Neural cell (in vitro differentiated cells): ENCODE data around the gene INSIG2. TPM values are rescaled to one million over a fixed set of nuclear protein-coding genes. Genes with fewer than 3 reads are reported as not detected.

Source experiments
- H2AFZ ChIP-seq: fragments of 200-600, 300-800 bp; sonication (generic), shearing (Covaris generic); 2 replicates; pipeline ENCODE4 v1.6.0; 2014; ENCODE audit warnings: low read depth, mild to moderate bottlenecking, antibody characterized with exemption, low read length, moderate library complexity
- H3F3A ChIP-seq: fragments of 200-600 bp; shearing (Covaris generic); 2 replicates; pipeline ENCODE4 v1.6.1; 2016; ENCODE audit warnings: mild to moderate bottlenecking, moderate library complexity, mixed read lengths, antibody characterized with exemption, low read length; ENCODE audit not compliant: insufficient read depth, poor library complexity, severe bottlenecking
- H3K27ac ChIP-seq: fragments of 200-600, 300-800 bp; sonication (generic), shearing (Covaris generic); 2 replicates; pipeline ENCODE4 v1.5.1; 2014; ENCODE audit warnings: mild to moderate bottlenecking, low read length, moderate library complexity
- H3K27me3 ChIP-seq: fragments of 300-800, 200-600 bp; sonication (generic), shearing (Covaris generic); 2 replicates; pipeline ENCODE4 v1.6.0; 2014; ENCODE audit warnings: mild to moderate bottlenecking, low read depth, low read length, moderate library complexity; ENCODE audit not compliant: insufficient read depth
- H3K36me3 ChIP-seq: fragments of 300-800, 200-600 bp; sonication (generic), shearing (Covaris generic); 2 replicates; pipeline ENCODE4 v1.5.1; 2014; ENCODE audit warnings: mild to moderate bottlenecking, antibody characterized with exemption, low read length, moderate library complexity; ENCODE audit not compliant: insufficient read depth
- H3K4me2 ChIP-seq: fragments of 300-800, 200-600 bp; sonication (generic), shearing (Covaris generic); 2 replicates; pipeline ENCODE4 v1.6.0; 2014; ENCODE audit warnings: mild to moderate bottlenecking, low read length
- H3K4me3 ChIP-seq: fragments of 300-800, 200-600 bp; sonication (generic), shearing (Covaris generic); 2 replicates; pipeline ENCODE4 v1.5.1; 2014; ENCODE audit warnings: mild to moderate bottlenecking, low read length, moderate library complexity
- H3K79me2 ChIP-seq: fragments of 200-600 bp; shearing (Covaris generic); replicated peaks from 2 replicates; pipeline ENCODE4 v1.6.0; 2014; ENCODE audit warnings: mild to moderate bottlenecking, low read length, moderate library complexity; ENCODE audit not compliant: insufficient read depth
- H3K9ac ChIP-seq: fragments of 300-800, 200-600 bp; sonication (generic), shearing (Covaris generic); 2 replicates; pipeline ENCODE4 v1.6.1; 2016; ENCODE audit warnings: mild to moderate bottlenecking, low read length, mixed read lengths
- H3K9me2 ChIP-seq: fragments of 200-600 bp; shearing (Covaris generic); 2 replicates; pipeline ENCODE4 v1.6.1; 2016; ENCODE audit warnings: mild to moderate bottlenecking, low read length, mixed read lengths; ENCODE audit not compliant: insufficient read depth
- H3K9me3 ChIP-seq: fragments of 200-600, 300-800 bp; sonication (generic), shearing (Covaris generic); 2 replicates; pipeline ENCODE4 v1.6.1; 2016; ENCODE audit warnings: mild to moderate bottlenecking, mixed run types, low read length, moderate library complexity, mixed read lengths
- H4K20me1 ChIP-seq: fragments of 200-600 bp; shearing (Covaris generic); 2 replicates; pipeline ENCODE4 v1.6.1; 2016; ENCODE audit warnings: mild to moderate bottlenecking, mixed run types; ENCODE audit not compliant: insufficient read depth
- EP300 ChIP-seq: fragments of 450-650 bp; conservative IDR thresholded peaks from 2 replicates; pipeline ENCODE4 v1.6.1; 2014; ENCODE audit warnings: antibody characterized with exemption, mild to moderate bottlenecking, moderate library complexity; ENCODE audit not compliant: poor library complexity, severe bottlenecking
- EZH2 ChIP-seq: fragments of 200-600, 300-800 bp; shearing (Covaris generic), sonication (generic); IDR thresholded peaks from 2 replicates; pipeline ENCODE4 v1.6.1; 2014; ENCODE audit warnings: antibody characterized with exemption, low read length, borderline replicate concordance, mild to moderate bottlenecking; ENCODE audit not compliant: insufficient read depth, poor library complexity, severe bottlenecking
- MXI1 ChIP-seq: fragments of 450-650 bp; conservative IDR thresholded peaks from 2 replicates; pipeline ENCODE4 v1.6.1; 2014; ENCODE audit warnings: antibody characterized with exemption, mild to moderate bottlenecking; ENCODE audit not compliant: poor library complexity, severe bottlenecking
- POLR2AphosphoS5 ChIP-seq: IDR thresholded peaks from 2 replicates; pipeline ENCODE4 v1.6.1; 2012
- RAD21 ChIP-seq: fragments of 450-650 bp; conservative IDR thresholded peaks from 2 replicates; pipeline ENCODE4 v1.6.1; 2014; ENCODE audit warnings: antibody characterized with exemption, mild to moderate bottlenecking, moderate library complexity
- SMC3 ChIP-seq: fragments of 450-650 bp; conservative IDR thresholded peaks from 2 replicates; pipeline ENCODE4 v1.6.1; 2014; ENCODE audit warnings: antibody characterized with exemption, mild to moderate bottlenecking, moderate library complexity; ENCODE audit not compliant: poor library complexity
- TAF1 ChIP-seq: IDR thresholded peaks from 2 replicates; pipeline ENCODE4 v1.6.1; 2012; ENCODE audit warnings: low read depth
- polyA plus RNA-seq: library from polyadenylated mRNA; depleted of rRNA; stranded (reverse); fragments of >200 nt; gene quantifications from 2 replicates; pipeline ENCODE4 v1.2.3, GENCODE V29; 2014
- TF ChIP-seq, protein P1 (sequence below): fragments of 450-650 bp; IDR thresholded peaks from 2 replicates; pipeline ENCODE4 v1.5.1; 2014; ENCODE audit warnings: antibody characterized with exemption, mild to moderate bottlenecking, moderate library complexity; ENCODE audit not compliant: poor library complexity, severe bottlenecking
- TF ChIP-seq, protein P2 (sequence below): IDR thresholded peaks from 2 replicates; pipeline ENCODE4 v1.6.1; 2012; ENCODE audit warnings: borderline replicate concordance

INSIG2 gene
- polyA plus RNA-seq, 1 donor from 2014 or later = 30.3 TPM

DNA sequence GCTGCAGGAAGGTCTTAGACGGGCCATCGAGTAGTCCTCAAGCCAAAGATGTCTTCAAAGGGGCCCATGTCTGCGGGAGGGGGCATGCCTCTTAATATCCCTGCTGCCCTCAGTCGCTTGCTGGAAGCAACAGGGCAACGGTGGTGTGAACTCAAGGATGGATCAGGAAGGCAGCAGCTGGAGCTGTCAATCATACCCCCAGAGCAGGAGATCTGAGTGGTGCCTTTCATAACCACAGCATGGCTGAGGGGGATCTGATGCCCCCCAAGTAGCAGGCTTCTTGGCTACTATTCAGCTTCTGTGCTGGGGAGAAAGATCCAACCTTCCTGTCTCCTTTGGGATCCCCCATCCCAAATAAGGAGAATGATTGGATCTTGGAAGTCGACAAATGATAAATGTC is 46.4 kb downstream of the INSIG2 start:
- TF ChIP-seq, protein P1, sequence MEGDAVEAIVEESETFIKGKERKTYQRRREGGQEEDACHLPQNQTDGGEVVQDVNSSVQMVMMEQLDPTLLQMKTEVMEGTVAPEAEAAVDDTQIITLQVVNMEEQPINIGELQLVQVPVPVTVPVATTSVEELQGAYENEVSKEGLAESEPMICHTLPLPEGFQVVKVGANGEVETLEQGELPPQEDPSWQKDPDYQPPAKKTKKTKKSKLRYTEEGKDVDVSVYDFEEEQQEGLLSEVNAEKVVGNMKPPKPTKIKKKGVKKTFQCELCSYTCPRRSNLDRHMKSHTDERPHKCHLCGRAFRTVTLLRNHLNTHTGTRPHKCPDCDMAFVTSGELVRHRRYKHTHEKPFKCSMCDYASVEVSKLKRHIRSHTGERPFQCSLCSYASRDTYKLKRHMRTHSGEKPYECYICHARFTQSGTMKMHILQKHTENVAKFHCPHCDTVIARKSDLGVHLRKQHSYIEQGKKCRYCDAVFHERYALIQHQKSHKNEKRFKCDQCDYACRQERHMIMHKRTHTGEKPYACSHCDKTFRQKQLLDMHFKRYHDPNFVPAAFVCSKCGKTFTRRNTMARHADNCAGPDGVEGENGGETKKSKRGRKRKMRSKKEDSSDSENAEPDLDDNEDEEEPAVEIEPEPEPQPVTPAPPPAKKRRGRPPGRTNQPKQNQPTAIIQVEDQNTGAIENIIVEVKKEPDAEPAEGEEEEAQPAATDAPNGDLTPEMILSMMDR = no peak
- Histone ChIP-seq H3K9ac (no peak overlapping the region), H2AFZ (no peak overlapping the region), H3K79me2 (no peaks in the 10 kb centered on the region), H3K4me2 (no peak overlapping the region), H4K20me1 (no peaks in the 10 kb centered on the region), H3K27me3 (no peaks in the 10 kb centered on the region), H3K9me3 (no peaks in the 10 kb centered on the region), H3F3A (no peaks in the 10 kb centered on the region), H3K27ac (no peak overlapping the region), H3K4me3 (no peak overlapping the region), H3K36me3 (no peaks in the 10 kb centered on the region), H3K9me2 (no peaks in the 10 kb centered on the region)

DNA sequence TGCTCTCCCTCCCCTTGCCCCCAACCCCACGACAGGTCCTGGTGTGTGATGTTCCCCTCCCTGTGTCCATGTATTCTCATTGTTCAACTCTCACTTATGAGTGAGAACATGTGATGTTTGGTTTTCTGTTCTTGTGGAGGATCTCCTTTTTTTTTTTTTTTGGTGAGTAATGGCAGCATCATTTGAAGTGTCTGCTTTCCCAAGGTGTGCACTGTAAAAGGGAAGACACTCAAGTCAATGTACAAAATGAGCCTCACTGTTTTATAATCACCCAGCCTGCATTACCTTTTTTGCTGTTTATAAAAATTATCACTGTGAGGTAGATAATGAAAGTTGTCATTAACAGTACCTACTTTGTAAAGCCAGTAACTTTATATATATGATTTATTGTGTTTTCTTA is 56.9 kb downstream of the INSIG2 start:
- no peaks in the 10 kb centered on the region for H3K79me2 ChIP-seq
- TF ChIP-seq POLR2AphosphoS5 = no peak
- no peak for TF ChIP-seq MXI1
- no peak for TF ChIP-seq EZH2
- TF ChIP-seq SMC3 = no peak
- TF ChIP-seq EP300 = no peak
- TF ChIP-seq RAD21 = no peak
- TF ChIP-seq, protein P2, sequence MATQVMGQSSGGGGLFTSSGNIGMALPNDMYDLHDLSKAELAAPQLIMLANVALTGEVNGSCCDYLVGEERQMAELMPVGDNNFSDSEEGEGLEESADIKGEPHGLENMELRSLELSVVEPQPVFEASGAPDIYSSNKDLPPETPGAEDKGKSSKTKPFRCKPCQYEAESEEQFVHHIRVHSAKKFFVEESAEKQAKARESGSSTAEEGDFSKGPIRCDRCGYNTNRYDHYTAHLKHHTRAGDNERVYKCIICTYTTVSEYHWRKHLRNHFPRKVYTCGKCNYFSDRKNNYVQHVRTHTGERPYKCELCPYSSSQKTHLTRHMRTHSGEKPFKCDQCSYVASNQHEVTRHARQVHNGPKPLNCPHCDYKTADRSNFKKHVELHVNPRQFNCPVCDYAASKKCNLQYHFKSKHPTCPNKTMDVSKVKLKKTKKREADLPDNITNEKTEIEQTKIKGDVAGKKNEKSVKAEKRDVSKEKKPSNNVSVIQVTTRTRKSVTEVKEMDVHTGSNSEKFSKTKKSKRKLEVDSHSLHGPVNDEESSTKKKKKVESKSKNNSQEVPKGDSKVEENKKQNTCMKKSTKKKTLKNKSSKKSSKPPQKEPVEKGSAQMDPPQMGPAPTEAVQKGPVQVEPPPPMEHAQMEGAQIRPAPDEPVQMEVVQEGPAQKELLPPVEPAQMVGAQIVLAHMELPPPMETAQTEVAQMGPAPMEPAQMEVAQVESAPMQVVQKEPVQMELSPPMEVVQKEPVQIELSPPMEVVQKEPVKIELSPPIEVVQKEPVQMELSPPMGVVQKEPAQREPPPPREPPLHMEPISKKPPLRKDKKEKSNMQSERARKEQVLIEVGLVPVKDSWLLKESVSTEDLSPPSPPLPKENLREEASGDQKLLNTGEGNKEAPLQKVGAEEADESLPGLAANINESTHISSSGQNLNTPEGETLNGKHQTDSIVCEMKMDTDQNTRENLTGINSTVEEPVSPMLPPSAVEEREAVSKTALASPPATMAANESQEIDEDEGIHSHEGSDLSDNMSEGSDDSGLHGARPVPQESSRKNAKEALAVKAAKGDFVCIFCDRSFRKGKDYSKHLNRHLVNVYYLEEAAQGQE = no peak
- H4K20me1 ChIP-seq = no peaks in the 10 kb centered on the region
- no peaks in the 10 kb centered on the region for H3K36me3 ChIP-seq
- no peaks in the 10 kb centered on the region for H3F3A ChIP-seq
- H3K27me3 ChIP-seq = no peaks in the 10 kb centered on the region
- no peaks in the 10 kb centered on the region for H3K9me2 ChIP-seq
- H2AFZ ChIP-seq = no peak overlapping the region
- H3K4me3 ChIP-seq = no peak overlapping the region
- H3K9me3 ChIP-seq = no peaks in the 10 kb centered on the region
- no peak overlapping the region for H3K4me2 ChIP-seq
- H3K9ac ChIP-seq = no peak overlapping the region
- H3K27ac ChIP-seq = no peak overlapping the region

DNA sequence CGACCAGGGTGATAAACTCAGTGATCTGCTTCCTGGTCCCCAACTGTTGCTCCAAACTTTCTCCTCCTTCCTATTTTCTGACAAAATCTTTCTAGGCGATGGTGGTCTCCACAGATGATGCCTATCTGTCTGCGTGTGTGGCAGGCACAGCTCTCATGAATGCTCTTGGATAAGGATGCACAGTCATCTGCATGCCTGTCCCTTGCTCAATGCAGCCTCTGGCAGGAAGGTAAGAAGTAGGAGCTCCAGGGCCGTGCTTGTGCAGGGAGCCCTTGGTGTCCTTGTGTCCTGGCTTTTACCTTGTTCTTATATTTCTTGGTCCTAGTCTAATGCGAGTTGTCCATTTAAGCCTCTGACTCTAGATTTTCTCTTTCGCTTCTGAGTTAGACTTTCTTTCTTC is 57.5 kb downstream of the INSIG2 start:
- H3K9ac ChIP-seq = no peak overlapping the region
- H3K9me3 ChIP-seq = no peaks in the 10 kb centered on the region
- no peak overlapping the region for H3K27ac ChIP-seq
- H4K20me1 ChIP-seq = no peaks in the 10 kb centered on the region
- no peak overlapping the region for H3K4me2 ChIP-seq
- TF ChIP-seq, protein P1 = no peak
- TF ChIP-seq RAD21 = no peak
- no peak for TF ChIP-seq EZH2
- no peak for TF ChIP-seq POLR2AphosphoS5
- TF ChIP-seq SMC3 = no peak
- TF ChIP-seq EP300 = no peak
- no peak for TF ChIP-seq TAF1
- no peak for TF ChIP-seq MXI1
- TF ChIP-seq, protein P2 = no peak
- no peaks in the 10 kb centered on the region for H3K27me3 ChIP-seq
- H3K9me2 ChIP-seq = no peaks in the 10 kb centered on the region
- no peaks in the 10 kb centered on the region for H3F3A ChIP-seq
- H2AFZ ChIP-seq = no peak overlapping the region
- H3K36me3 ChIP-seq = no peaks in the 10 kb centered on the region
- no peak overlapping the region for H3K4me3 ChIP-seq
- no peaks in the 10 kb centered on the region for H3K79me2 ChIP-seq
